Right lobe of liver (tissue), 6 donors: ENCODE results near the gene CRISP3. TPM values are rescaled to one million over a fixed set of nuclear protein-coding genes. Genes with fewer than 3 reads are reported as not detected.
"Not testable (repeated sequence)": the region's sequence is repeated elsewhere in the genome, so short reads cannot be mapped to it uniquely, and the experiment has no call there.

Experiments used
- ATAC-seq, 4 donors: fragments of 200-7000 bp; cut with Tn5 transposase; one replicate each; pipeline ENCODE4 v1.9.1; 2020; ENCODE audit warnings: mild to moderate bottlenecking in 4 of 4, moderate library complexity in 4 of 4
- DNase-seq, 3 donors: peaks; one replicate each; pipeline ENCODE4 v3.0.0-alpha.2; 2020
- H3K27ac ChIP-seq, 3 donors: fragments of 200-600 bp; one replicate each; pipeline ENCODE4 v1.8.0; 2022
- H3K27me3 ChIP-seq, 2 donors: fragments of 200-600 bp; one replicate each; pipeline ENCODE4 v1.8.0; 2022
- H3K36me3 ChIP-seq, 4 donors: fragments of 200-600 bp; sonication (generic) in 1 of 4; one replicate each; pipeline versions ENCODE4 v1.5.1 to v1.8.0; 2017 to 2022; ENCODE audit warnings: control low read depth in 1 of 4
- H3K4me1 ChIP-seq, 4 donors: fragments of 200-600 bp; sonication (generic) in 1 of 4; one replicate each; pipeline versions ENCODE4 v1.5.1 to v1.8.0; 2017 to 2022; ENCODE audit warnings: control low read depth in 1 of 4
- H3K4me3 ChIP-seq, 3 donors: fragments of 200-600 bp; one replicate each; pipeline ENCODE4 v1.8.0; 2022
- H3K9me3 ChIP-seq, 4 donors: fragments of 200-600 bp; sonication (generic) in 1 of 4; one replicate each; pipeline versions ENCODE4 v1.5.1 to v1.8.0; 2017 to 2022; ENCODE audit warnings: control low read depth in 1 of 4
- POLR2A ChIP-seq: fragments of 450-650 bp; IDR thresholded peaks from one replicate; pipeline ENCODE4 v1.6.1; 2017; ENCODE audit warnings: antibody characterized with exemption, mild to moderate bottlenecking
- WGBS: methylation state at CpG from one replicate; pipeline ENCODE4 v1.1.6; 2018; ENCODE audit warnings: low coverage, low lambda C conversion rate; ENCODE audit not compliant: insufficient coverage; ENCODE audit errors: missing lambda C conversion rate; 5-methylcytosine and 5-hydroxymethylcytosine counted together
- intact Hi-C, 2 donors: fragments of 100-400 bp; cut with DNase I; formaldehyde crosslinking; loops; one replicate each; pipeline versions ENCODE4 v1.11.2 to v1.14.1; 2022
- total RNA-seq, 6 experiments: library from RNA; depleted of rRNA in 2 of 6; stranded (reverse); fragments of >200 nt in 2 of 6; fragmentation: NEBNext Ultra II Directional in 3 of 6; extraction: Animal tissue kit (Norgen Biotek cat#: 25700) in 3 of 6; gene quantifications; one replicate each; pipeline versions ENCODE4 v1.1.0 to v1.2.4, GENCODE V29; 2016 to 2023
- TF ChIP-seq, protein P1 (sequence below), 4 donors: fragments of 200-600 bp in 3 of 4; fragments of 450-650 bp in 1 of 4; IDR thresholded peaks; one replicate each; pipeline versions ENCODE4 v1.5.1 to v1.8.0; 2016 to 2022; ENCODE audit warnings: antibody characterized with exemption in 4 of 4, mild to moderate bottlenecking in 2 of 4
- donor health status: DM: no; HTN: yes; CAD: no.
- donor health status: DM: no; HTN: no; CAD: no.
- donor health status: DM: no; HTN: no; CAD: no.
- donor health status: DM: no; HTN: yes; CAD: no.
- donor health status: DM: no; HTN: yes; CAD: no.

Gene CRISP3
- total RNA-seq, 6 experiments from 2014 or later = 0.21 to 2.3 (median 0.24) TPM; not detected in 1

GRCh38 chr6:49736017-49736508 lies 8.1 kb downstream of the CRISP3 start:
- intact Hi-C loops = no loop called here

DNA sequence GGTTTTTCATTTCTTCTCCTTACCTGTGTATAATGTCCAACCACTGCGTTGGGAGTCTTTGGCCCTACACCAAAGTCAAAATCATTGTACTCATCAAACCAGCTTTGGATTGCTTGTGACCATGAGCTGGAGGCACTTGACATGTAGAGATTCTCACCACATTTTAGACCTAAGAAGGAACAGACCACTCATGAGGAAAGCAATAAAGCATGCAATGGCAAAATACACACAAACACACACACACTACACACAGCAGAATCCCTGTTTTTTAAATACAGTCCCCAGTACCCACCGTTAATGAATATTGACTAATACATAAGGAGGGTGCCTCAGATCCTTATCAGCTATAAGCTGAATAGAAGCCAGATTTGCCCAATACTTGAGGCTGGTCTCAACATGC lies 10.5 kb downstream of the CRISP3 start:
- Histone ChIP-seq H3K4me3 (no peak overlapping the region), H3K9me3 (no peaks in the 10 kb centered on the region), H3K36me3 (no peaks in the 10 kb centered on the region), H3K27me3 (no peaks in the 10 kb centered on the region), H3K27ac (no peak overlapping the region), H3K4me1 (no peaks in the 10 kb centered on the region)
- 60% methylated on average over 2 of the region's 2 CpGs for WGBS
- ATAC-seq (no peak), DNase-seq (no peak)
- TF ChIP-seq, protein P1, sequence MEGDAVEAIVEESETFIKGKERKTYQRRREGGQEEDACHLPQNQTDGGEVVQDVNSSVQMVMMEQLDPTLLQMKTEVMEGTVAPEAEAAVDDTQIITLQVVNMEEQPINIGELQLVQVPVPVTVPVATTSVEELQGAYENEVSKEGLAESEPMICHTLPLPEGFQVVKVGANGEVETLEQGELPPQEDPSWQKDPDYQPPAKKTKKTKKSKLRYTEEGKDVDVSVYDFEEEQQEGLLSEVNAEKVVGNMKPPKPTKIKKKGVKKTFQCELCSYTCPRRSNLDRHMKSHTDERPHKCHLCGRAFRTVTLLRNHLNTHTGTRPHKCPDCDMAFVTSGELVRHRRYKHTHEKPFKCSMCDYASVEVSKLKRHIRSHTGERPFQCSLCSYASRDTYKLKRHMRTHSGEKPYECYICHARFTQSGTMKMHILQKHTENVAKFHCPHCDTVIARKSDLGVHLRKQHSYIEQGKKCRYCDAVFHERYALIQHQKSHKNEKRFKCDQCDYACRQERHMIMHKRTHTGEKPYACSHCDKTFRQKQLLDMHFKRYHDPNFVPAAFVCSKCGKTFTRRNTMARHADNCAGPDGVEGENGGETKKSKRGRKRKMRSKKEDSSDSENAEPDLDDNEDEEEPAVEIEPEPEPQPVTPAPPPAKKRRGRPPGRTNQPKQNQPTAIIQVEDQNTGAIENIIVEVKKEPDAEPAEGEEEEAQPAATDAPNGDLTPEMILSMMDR (IDR thresholded peaks at IDR 0.05) = no peak
- TF ChIP-seq POLR2A = no peak
- intact Hi-C loops = no loop called here

More at GRCh38 chr6:49736017-49736508, 8.1 kb downstream of the CRISP3 start:
- DNase-seq = no peak
- no peak overlapping the region for H3K4me3 ChIP-seq
- no peaks in the 10 kb centered on the region for H3K4me1 ChIP-seq
- no peaks in the 10 kb centered on the region for H3K36me3 ChIP-seq
- no peaks in the 10 kb centered on the region for H3K9me3 ChIP-seq
- no peak for TF ChIP-seq POLR2A
- TF ChIP-seq, protein P1 (IDR thresholded peaks at IDR 0.05) = no peak
- H3K27me3 ChIP-seq = no peaks in the 10 kb centered on the region
- WGBS = 51% methylated on average over 4 of the region's 4 CpGs
- no peak for ATAC-seq
- H3K27ac ChIP-seq = no peak overlapping the region

GRCh38 chr6:49732781-49733180 lies 11.4 kb downstream of the CRISP3 start:
- Histone ChIP-seq H3K27me3 (no peaks in the 10 kb centered on the region), H3K9me3 (no peaks in the 10 kb centered on the region), H3K36me3 (no peaks in the 10 kb centered on the region), H3K27ac (no peak overlapping the region), H3K4me3 (no peak overlapping the region), H3K4me1 (no peaks in the 10 kb centered on the region)
- no peak for TF ChIP-seq POLR2A
- ATAC-seq (no peak), DNase-seq (no peak)
- intact Hi-C loops = no loop called here
- 56% methylated on average over 3 of the region's 3 CpGs for WGBS

GRCh38 chr6:49730251-49730650 lies 13.9 kb downstream of the CRISP3 start:
- intact Hi-C loops = no loop called here

GRCh38 chr6:49723917-49724316 lies 20.3 kb downstream of the CRISP3 start:
- 58% methylated on average over 4 of the region's 4 CpGs for WGBS
- intact Hi-C loops, H3K27me3 ChIP-seq, H3K4me3 ChIP-seq, H3K36me3 ChIP-seq, DNase-seq, ATAC-seq, H3K9me3 ChIP-seq, H3K27ac ChIP-seq, H3K4me1 ChIP-seq: not testable (repeated sequence)

More at GRCh38 chr6:49730251-49730650, 13.9 kb downstream of the CRISP3 start:
- Histone ChIP-seq H3K27ac (no peak overlapping the region), H3K4me1 (no peaks in the 10 kb centered on the region), H3K36me3 (no peaks in the 10 kb centered on the region), H3K27me3 (no peaks in the 10 kb centered on the region), H3K4me3 (no peak overlapping the region), H3K9me3 (no peaks in the 10 kb centered on the region)
- TF ChIP-seq POLR2A = no peak
- TF ChIP-seq, protein P1 (IDR thresholded peaks at IDR 0.05) = no peak
- no peak for ATAC-seq
- no peak for DNase-seq

- no peak overlapping the region for H3K27ac ChIP-seq
- H3K27me3 ChIP-seq = no peaks in the 10 kb centered on the region
- no peaks in the 10 kb centered on the region for H3K4me1 ChIP-seq
- ATAC-seq (no peak), DNase-seq (no peak)
- WGBS = 64% methylated on average over 2 of the region's 2 CpGs
- no peaks in the 10 kb centered on the region for H3K9me3 ChIP-seq
- H3K4me3 ChIP-seq = no peak overlapping the region
- H3K36me3 ChIP-seq = no peaks in the 10 kb centered on the region
- intact Hi-C loops = no loop called here
- no peak for TF ChIP-seq POLR2A
- TF ChIP-seq, protein P1 (IDR thresholded peaks at IDR 0.05) = no peak
Observed at GRCh38 chr6:49721297-49721696, 22.9 kb downstream of the CRISP3 start.
